Endothelial cell (in vitro differentiated cells): Measurements from ENCODE around the gene ESR1. TPM values are rescaled to one million over a fixed set of nuclear protein-coding genes. Genes with fewer than 3 reads are reported as not detected.
"Not testable (repeated sequence)": the region's sequence is repeated elsewhere in the genome, so short reads cannot be mapped to it uniquely, and the experiment has no call there.

ENCODE experiments used
- DNase-seq: peaks from one replicate; pipeline ENCODE4 v3.0.0; 2021; ENCODE audit warnings: low spot score
- H3K27ac Mint-ChIP-seq: one replicate; pipeline ENCODE4 v1.8.0; 2021; ENCODE audit warnings: mixed read lengths, inconsistent platforms; ENCODE audit not compliant: unreplicated experiment
- H3K27me3 Mint-ChIP-seq: one replicate; pipeline ENCODE4 v1.8.0; 2021; ENCODE audit warnings: mild to moderate bottlenecking, moderate library complexity, mixed read lengths, inconsistent platforms; ENCODE audit not compliant: unreplicated experiment
- H3K36me3 Mint-ChIP-seq: one replicate; pipeline ENCODE4 v1.8.0; 2021; ENCODE audit warnings: mild to moderate bottlenecking, low read depth, mixed read lengths, inconsistent platforms; ENCODE audit not compliant: unreplicated experiment
- H3K4me1 Mint-ChIP-seq: one replicate; pipeline ENCODE4 v1.8.0; 2021; ENCODE audit warnings: mild to moderate bottlenecking, mixed read lengths, inconsistent platforms; ENCODE audit not compliant: unreplicated experiment
- H3K4me3 Mint-ChIP-seq: one replicate; pipeline ENCODE4 v1.8.0; 2021; ENCODE audit warnings: mild to moderate bottlenecking, mixed read lengths, inconsistent platforms; ENCODE audit not compliant: unreplicated experiment
- H3K9me3 Mint-ChIP-seq: one replicate; pipeline ENCODE4 v1.8.0; 2021; ENCODE audit warnings: mixed read lengths, inconsistent platforms; ENCODE audit not compliant: unreplicated experiment
- total RNA-seq: library from RNA; stranded (reverse); fragmentation: NEBNext Ultra II Directional; extraction: Animal tissue kit (Norgen Biotek cat#: 25700); gene quantifications from one replicate; pipeline ENCODE4 v1.2.1, GENCODE V29; 2021; ENCODE audit not compliant: unreplicated experiment
- TF ChIP-seq, protein P1 (sequence below): fragments of 200-600 bp; sonication (generic); IDR thresholded peaks from one replicate; pipeline ENCODE4 v1.5.0; 2021; ENCODE audit warnings: antibody characterized with exemption; ENCODE audit not compliant: unreplicated experiment

The ESR1 gene
- total RNA-seq, 1 donor from 2014 or later = 0.05 TPM

DNA sequence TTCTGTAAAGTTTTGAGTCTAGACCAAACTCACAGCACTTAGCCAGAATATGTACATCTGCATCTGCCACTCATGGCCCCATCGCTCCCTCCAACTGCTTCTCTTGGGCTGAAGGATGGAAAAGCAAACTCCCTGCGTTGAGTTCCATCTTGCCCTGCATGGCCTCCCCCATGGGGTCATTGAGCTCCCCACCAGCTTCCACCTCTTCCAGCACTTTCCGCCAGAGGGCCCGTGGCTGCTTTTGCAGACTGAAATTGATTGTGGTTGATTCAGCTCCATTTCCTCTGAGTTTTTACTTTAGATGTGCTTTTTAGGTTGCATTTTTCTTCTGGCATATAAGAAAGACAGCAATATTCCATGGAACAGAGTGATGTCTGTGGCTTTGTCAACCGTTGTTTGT is 263.1 kb downstream of the ESR1 start:
- H3K4me1 Mint-ChIP-seq = no peaks in the 10 kb centered on the region
- H3K36me3 Mint-ChIP-seq = no peaks in the 10 kb centered on the region
- H3K27ac Mint-ChIP-seq = no peak overlapping the region
- DNase-seq = no peak
- H3K4me3 Mint-ChIP-seq = no peak overlapping the region
- no peaks in the 10 kb centered on the region for H3K27me3 Mint-ChIP-seq
- peaks cover 3% of the 10 kb centered on the region for H3K9me3 Mint-ChIP-seq
- TF ChIP-seq, protein P1, sequence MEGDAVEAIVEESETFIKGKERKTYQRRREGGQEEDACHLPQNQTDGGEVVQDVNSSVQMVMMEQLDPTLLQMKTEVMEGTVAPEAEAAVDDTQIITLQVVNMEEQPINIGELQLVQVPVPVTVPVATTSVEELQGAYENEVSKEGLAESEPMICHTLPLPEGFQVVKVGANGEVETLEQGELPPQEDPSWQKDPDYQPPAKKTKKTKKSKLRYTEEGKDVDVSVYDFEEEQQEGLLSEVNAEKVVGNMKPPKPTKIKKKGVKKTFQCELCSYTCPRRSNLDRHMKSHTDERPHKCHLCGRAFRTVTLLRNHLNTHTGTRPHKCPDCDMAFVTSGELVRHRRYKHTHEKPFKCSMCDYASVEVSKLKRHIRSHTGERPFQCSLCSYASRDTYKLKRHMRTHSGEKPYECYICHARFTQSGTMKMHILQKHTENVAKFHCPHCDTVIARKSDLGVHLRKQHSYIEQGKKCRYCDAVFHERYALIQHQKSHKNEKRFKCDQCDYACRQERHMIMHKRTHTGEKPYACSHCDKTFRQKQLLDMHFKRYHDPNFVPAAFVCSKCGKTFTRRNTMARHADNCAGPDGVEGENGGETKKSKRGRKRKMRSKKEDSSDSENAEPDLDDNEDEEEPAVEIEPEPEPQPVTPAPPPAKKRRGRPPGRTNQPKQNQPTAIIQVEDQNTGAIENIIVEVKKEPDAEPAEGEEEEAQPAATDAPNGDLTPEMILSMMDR = no peak

DNA sequence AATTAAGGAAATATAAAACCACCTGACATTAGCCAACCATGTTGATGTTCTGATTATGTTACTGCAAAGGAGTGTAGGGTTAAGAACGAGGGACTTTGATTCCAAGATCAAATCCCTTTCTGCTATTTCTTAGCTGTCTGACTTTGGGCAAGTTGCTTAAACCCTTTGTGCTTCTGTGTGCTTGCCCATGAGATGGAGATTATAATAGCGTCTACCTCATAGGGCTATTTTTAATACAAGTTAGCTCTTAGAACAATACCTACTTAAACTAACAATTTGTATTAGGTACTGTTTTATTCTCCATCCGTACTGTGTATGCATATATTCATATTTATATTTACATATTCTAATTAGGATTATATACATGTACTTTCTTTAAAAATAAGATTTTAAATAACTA is 263.8 kb downstream of the ESR1 start:
- no peak overlapping the region for H3K27ac Mint-ChIP-seq
- TF ChIP-seq, protein P1 = no peak

DNA sequence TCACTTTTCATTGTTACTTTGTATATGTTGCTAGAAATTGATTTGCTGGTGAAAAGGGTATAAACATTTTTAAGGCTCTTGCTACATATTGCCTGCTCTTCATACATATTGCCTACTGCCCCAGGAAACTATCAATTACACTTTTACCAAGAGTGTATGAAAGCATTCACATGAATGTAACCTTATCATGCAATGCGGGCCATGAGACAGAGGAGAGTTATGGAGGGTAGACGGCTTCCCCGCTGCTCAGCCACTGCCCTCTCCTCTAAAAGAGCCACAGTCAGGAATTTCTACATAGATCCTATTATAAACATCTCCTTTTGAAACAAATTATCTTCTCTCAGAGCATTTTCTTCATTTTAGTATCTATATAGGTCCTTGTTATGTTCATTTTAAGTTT is 264.4 kb downstream of the ESR1 start:
- no peak for DNase-seq

More for the DNA sequence above, 263.8 kb downstream of the ESR1 start:
- H3K36me3 Mint-ChIP-seq = no peaks in the 10 kb centered on the region
- no peak overlapping the region for H3K4me3 Mint-ChIP-seq
- H3K4me1 Mint-ChIP-seq = no peaks in the 10 kb centered on the region
- H3K9me3 Mint-ChIP-seq = peaks cover 8% of the 10 kb centered on the region
- no peaks in the 10 kb centered on the region for H3K27me3 Mint-ChIP-seq
- no peak for DNase-seq

DNA sequence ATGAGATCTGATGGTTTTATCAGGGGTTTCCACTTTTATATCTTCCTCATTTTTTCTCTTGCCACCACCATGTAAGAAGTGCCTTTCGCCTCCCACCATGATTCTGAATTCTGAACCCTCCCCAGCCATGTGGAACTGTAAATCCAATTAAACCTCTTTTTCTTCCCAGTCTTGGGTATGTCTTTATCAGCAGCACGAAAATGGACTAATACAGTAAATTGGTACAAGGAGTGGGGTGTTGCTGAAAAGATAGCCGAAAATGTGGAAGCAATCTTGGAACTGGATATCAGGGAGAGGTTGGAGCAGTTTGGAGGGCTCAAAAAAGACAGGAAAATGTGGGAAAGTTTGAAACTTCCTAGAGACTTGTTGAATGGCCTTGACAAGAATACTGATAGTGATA is 268.8 kb downstream of the ESR1 start:
- H3K4me1 Mint-ChIP-seq, H3K4me3 Mint-ChIP-seq, H3K27me3 Mint-ChIP-seq: not testable (repeated sequence)

More for the DNA sequence above, 264.4 kb downstream of the ESR1 start:
- Mint-ChIP-seq H3K27me3 (peaks cover 5% of the 10 kb centered on the region), H3K27ac (no peak overlapping the region), H3K9me3 (peaks cover 11% of the 10 kb centered on the region), H3K4me3 (no peak overlapping the region), H3K36me3 (no peaks in the 10 kb centered on the region), H3K4me1 (no peaks in the 10 kb centered on the region)
- TF ChIP-seq, protein P1 = no peak

DNA sequence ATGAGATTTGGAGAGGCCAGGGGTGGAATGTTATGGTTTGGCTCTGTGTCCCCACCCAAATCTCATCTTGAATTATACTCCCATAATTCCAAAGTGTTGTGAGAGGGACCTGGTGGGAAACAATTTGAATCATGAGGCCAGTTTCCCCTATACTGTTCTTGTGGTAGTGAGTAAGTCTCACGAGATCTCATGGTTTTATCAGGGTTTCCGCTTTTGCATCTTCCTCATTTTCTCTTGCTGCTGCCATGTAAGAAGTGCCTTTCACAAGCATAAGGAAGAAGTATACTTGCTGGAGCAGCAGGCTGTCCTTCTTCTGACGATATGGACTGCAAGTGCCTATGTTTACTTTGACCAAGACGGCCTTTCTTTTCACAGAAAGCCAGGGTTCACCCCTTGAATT is 270.5 kb downstream of the ESR1 start:
- Mint-ChIP-seq H3K4me1 (no peaks in the 10 kb centered on the region), H3K27ac (no peak overlapping the region), H3K36me3 (no peaks in the 10 kb centered on the region), H3K27me3 (peaks cover 7% of the 10 kb centered on the region), H3K9me3 (peaks cover 11% of the 10 kb centered on the region), H3K4me3 (no peak overlapping the region)
- no peak for DNase-seq
- TF ChIP-seq, protein P1 = no peak

More for the DNA sequence above, 268.8 kb downstream of the ESR1 start:
- DNase-seq, H3K36me3 Mint-ChIP-seq, H3K27ac Mint-ChIP-seq: not testable (repeated sequence)
- H3K9me3 Mint-ChIP-seq = peaks cover 11% of the 10 kb centered on the region
